HEK293 (cell line): Measurements from ENCODE around the gene CA11.
A peak's percentile ranks its signal among the peaks of the same experiment; 100 is the strongest.

ENCODE experiments used
- CTCF ChIP-seq: fragments of 450-650 bp; formaldehyde crosslinking; IDR thresholded peaks from 2 replicates; pipeline ENCODE4 v1.5.1; 2016; ENCODE audit warnings: missing biosample characterization, missing genetic modification characterization
- MZF1 ChIP-seq: fragments of 450-650 bp; formaldehyde crosslinking; IDR thresholded peaks from 2 replicates; pipeline ENCODE4 v1.5.1; 2017; ENCODE audit warnings: missing biosample characterization, missing genetic modification characterization, borderline replicate concordance
- PRDM2 ChIP-seq: fragments of 450-650 bp; formaldehyde crosslinking; IDR thresholded peaks from 2 replicates; pipeline ENCODE4 v1.5.1; 2016; ENCODE audit warnings: missing biosample characterization, missing genetic modification characterization, borderline replicate concordance
- SP7 ChIP-seq: fragments of 450-650 bp; formaldehyde crosslinking; IDR thresholded peaks from 2 replicates; pipeline ENCODE4 v1.5.1; 2016; ENCODE audit warnings: missing biosample characterization, missing genetic modification characterization
- YY1 ChIP-seq: fragments of 450-650 bp; formaldehyde crosslinking; IDR thresholded peaks from 2 replicates; pipeline ENCODE4 v1.5.1; 2018; ENCODE audit warnings: missing biosample characterization, missing genetic modification characterization
- ZBTB17 ChIP-seq: fragments of 450-650 bp; formaldehyde crosslinking; IDR thresholded peaks from 2 replicates; pipeline ENCODE4 v1.5.1; 2016; ENCODE audit warnings: missing biosample characterization, missing genetic modification characterization
- ZFP41 ChIP-seq: fragments of 450-650 bp; formaldehyde crosslinking; IDR thresholded peaks from 2 replicates; pipeline ENCODE4 v1.5.1; 2016; ENCODE audit warnings: missing biosample characterization, missing genetic modification characterization, borderline replicate concordance
- ZNF121 ChIP-seq: fragments of 450-650 bp; formaldehyde crosslinking; IDR thresholded peaks from 2 replicates; pipeline ENCODE4 v1.5.1; 2016; ENCODE audit warnings: missing biosample characterization, missing genetic modification characterization
- ZNF18 ChIP-seq: fragments of 450-650 bp; formaldehyde crosslinking; IDR thresholded peaks from 2 replicates; pipeline ENCODE4 v1.5.1; 2016; ENCODE audit warnings: missing biosample characterization, missing genetic modification characterization
- ZNF266 ChIP-seq: fragments of 450-650 bp; formaldehyde crosslinking; IDR thresholded peaks from 2 replicates; pipeline ENCODE4 v1.5.1; 2016; ENCODE audit warnings: missing biosample characterization, missing genetic modification characterization, low read depth
- ZNF302 ChIP-seq: fragments of 450-650 bp; formaldehyde crosslinking; IDR thresholded peaks from 2 replicates; pipeline ENCODE4 v1.5.1; 2016; ENCODE audit warnings: missing biosample characterization, missing genetic modification characterization, low read depth
- ZNF311 ChIP-seq: fragments of 450-650 bp; formaldehyde crosslinking; IDR thresholded peaks from 2 replicates; pipeline ENCODE4 v1.5.1; 2017; ENCODE audit warnings: missing biosample characterization, missing genetic modification characterization, borderline replicate concordance
- ZNF335 ChIP-seq: fragments of 450-650 bp; formaldehyde crosslinking; conservative IDR thresholded peaks from 2 replicates; pipeline ENCODE4 v1.5.1; 2016; ENCODE audit warnings: missing biosample characterization, missing genetic modification characterization
- ZNF341 ChIP-seq: fragments of 450-650 bp; formaldehyde crosslinking; IDR thresholded peaks from 2 replicates; pipeline ENCODE4; 2016; ENCODE audit warnings: low read depth, missing biosample characterization, missing genetic modification characterization
- ZNF391 ChIP-seq: fragments of 450-650 bp; formaldehyde crosslinking; IDR thresholded peaks from 2 replicates; pipeline ENCODE4 v1.5.1; 2016; ENCODE audit warnings: low read depth, missing biosample characterization, missing genetic modification characterization, borderline replicate concordance
- ZNF488 ChIP-seq: fragments of 450-650 bp; formaldehyde crosslinking; IDR thresholded peaks from 2 replicates; pipeline ENCODE4 v1.5.1; 2016; ENCODE audit warnings: missing biosample characterization, missing genetic modification characterization
- ZNF513 ChIP-seq: fragments of 450-650 bp; IDR thresholded peaks from 2 replicates; pipeline ENCODE4 v1.5.1; 2018; ENCODE audit warnings: missing biosample characterization, missing genetic modification characterization
- ZNF549 ChIP-seq: fragments of 450-650 bp; IDR thresholded peaks from 2 replicates; pipeline ENCODE4 v1.5.1; 2018; ENCODE audit warnings: missing biosample characterization, missing genetic modification characterization, mild to moderate bottlenecking, inconsistent platforms, moderate library complexity
- ZNF600 ChIP-seq: fragments of 450-650 bp; formaldehyde crosslinking; IDR thresholded peaks from 2 replicates; pipeline ENCODE4 v1.5.1; 2016; ENCODE audit warnings: missing biosample characterization, missing genetic modification characterization
- ZNF629 ChIP-seq: fragments of 450-650 bp; formaldehyde crosslinking; IDR thresholded peaks from 2 replicates; pipeline ENCODE4 v1.5.1; 2017; ENCODE audit warnings: missing biosample characterization, missing genetic modification characterization
- ZNF664 ChIP-seq: fragments of 450-650 bp; formaldehyde crosslinking; IDR thresholded peaks from 2 replicates; pipeline ENCODE4 v1.5.1; 2016; ENCODE audit warnings: missing biosample characterization, missing genetic modification characterization
- ZNF692 ChIP-seq: fragments of 450-650 bp; formaldehyde crosslinking; IDR thresholded peaks from 2 replicates; pipeline ENCODE4 v1.5.1; 2016; ENCODE audit warnings: missing biosample characterization, missing genetic modification characterization
- ZNF747 ChIP-seq: fragments of 450-650 bp; formaldehyde crosslinking; IDR thresholded peaks from 2 replicates; pipeline ENCODE4 v1.5.1; 2016; ENCODE audit warnings: missing biosample characterization, missing genetic modification characterization
- ZSCAN30 ChIP-seq: fragments of 450-650 bp; IDR thresholded peaks from 2 replicates; pipeline ENCODE4 v1.5.1; 2018; ENCODE audit warnings: missing biosample characterization, mild to moderate bottlenecking, missing genetic modification characterization, moderate library complexity

Gene CA11

GRCh38 chr19:48674921-48675824 lies 29.2 kb upstream of the CA11 start (continued):
- peak; percentile 74; the same call in 1 of the 2 replicates for TF ChIP-seq ZNF692 (tag by site-specific recombination)
- peak; percentile 88 for TF ChIP-seq ZNF600 (tag by site-specific recombination)
- peak; percentile 52 for TF ChIP-seq ZNF341
- TF ChIP-seq PRDM2 (tag by site-specific recombination) = no peak
- no peak for TF ChIP-seq ZNF266
- TF ChIP-seq ZNF629 (tag by site-specific recombination) = no peak
- TF ChIP-seq ZNF335 = 0 out of 2 replicates have a peak, but pooled peaks have one; percentile 26
- peak; percentile 58 for TF ChIP-seq ZBTB17 (tag by site-specific recombination)
- 0 out of 2 replicates have a peak, but pooled peaks have one; percentile 10 for TF ChIP-seq ZNF549 (tag by site-specific recombination)
- TF ChIP-seq ZNF488 = no peak
- no peak for TF ChIP-seq ZNF311 (tag by site-specific recombination)
- no peak for TF ChIP-seq ZNF302 (tag by site-specific recombination)
- TF ChIP-seq ZSCAN30 = 0 out of 2 replicates have a peak, but pooled peaks have one; percentile 59
- peak; percentile 35; the same call in 1 of the 2 replicates for TF ChIP-seq ZNF664 (tag by site-specific recombination)
- TF ChIP-seq CTCF (tag by site-specific recombination) = peak; percentile 90
- TF ChIP-seq YY1 = peak; percentile 57; the same call in 1 of the 2 replicates
- no peak for TF ChIP-seq ZFP41 (tag by site-specific recombination)
- TF ChIP-seq MZF1 (tag by site-specific recombination) = no peak
- no peak for TF ChIP-seq ZNF391 (tag by site-specific recombination)
- peak; percentile 79; the same call in 1 of the 2 replicates for TF ChIP-seq ZNF121
- TF ChIP-seq ZNF513 (tag by site-specific recombination) = no peak
- TF ChIP-seq SP7 (tag by site-specific recombination) = peak; percentile 44; the same call in 1 of the 2 replicates
- no peak for TF ChIP-seq ZNF747 (tag by site-specific recombination)
- TF ChIP-seq ZNF18 (tag by site-specific recombination) = no peak
